Activated CD8-positive, alpha-beta T cell treated with anti-CD3 and anti-CD28 coated beads for 36 hours (primary cell): ENCODE results near the gene PILRB. TPM values are rescaled to one million over a fixed set of nuclear protein-coding genes. Genes with fewer than 3 reads are reported as not detected.
"Not testable (repeated sequence)": the region's sequence is repeated elsewhere in the genome, so short reads cannot be mapped to it uniquely, and the experiment has no call there.

Source experiments
- ATAC-seq: fragments of 200-7000 bp; cut with Tn5 transposase; one replicate; pipeline ENCODE4 v1.10.0; 2021; ENCODE audit warnings: mild to moderate bottlenecking, moderate library complexity
- CTCF ChIA-PET: fragments of 350-600 bp; sonication (Branson Sonifier 250); formaldehyde crosslinking; loops from one replicate; lab custom pipeline; 2021; ENCODE audit warnings: antibody characterized with exemption; lab: Charles Lee
- POLR2A ChIA-PET: fragments of 350-600 bp; sonication (Branson Sonifier 250); formaldehyde crosslinking; loops from one replicate; lab custom pipeline; 2021; ENCODE audit warnings: antibody characterized with exemption; lab: Charles Lee
- DNase-seq: peaks from one replicate; pipeline ENCODE4 v3.0.0-alpha.2; 2020
- H3K27ac Mint-ChIP-seq: one replicate; pipeline ENCODE4 v1.8.0; 2021; ENCODE audit warnings: mild to moderate bottlenecking, mixed read lengths
- H3K27me3 Mint-ChIP-seq: one replicate; pipeline ENCODE4 v1.8.0; 2021; ENCODE audit warnings: mixed read lengths
- H3K36me3 Mint-ChIP-seq: one replicate; pipeline ENCODE4 v1.8.0; 2021; ENCODE audit warnings: low read depth, mixed read lengths
- H3K4me1 Mint-ChIP-seq: one replicate; pipeline ENCODE4 v1.8.0; 2021; ENCODE audit warnings: low read depth, mixed read lengths
- H3K4me3 Mint-ChIP-seq: one replicate; pipeline ENCODE4 v1.8.0; 2021; ENCODE audit warnings: mild to moderate bottlenecking, moderate library complexity, mixed read lengths
- H3K9me3 Mint-ChIP-seq: one replicate; pipeline ENCODE4 v1.8.0; 2021; ENCODE audit warnings: mixed read lengths
- intact Hi-C: fragments of 100-400 bp; cut with micrococcal nuclease; formaldehyde crosslinking; loops from one replicate; pipeline ENCODE4 v1.10.0; 2022
- total RNA-seq, 2 experiments: library from RNA; stranded (reverse); gene quantifications; one replicate each; pipeline ENCODE4 v1.2.3, GENCODE V29; 2021
- TF ChIP-seq, protein P1 (sequence below): fragments of 200-600 bp; IDR thresholded peaks from one replicate; pipeline ENCODE4 v1.8.0; 2022; ENCODE audit warnings: antibody characterized with exemption, mild to moderate bottlenecking

The PILRB gene
- total RNA-seq, 2 experiments from 2014 or later: 43.7 to 46.8 TPM

DNA sequence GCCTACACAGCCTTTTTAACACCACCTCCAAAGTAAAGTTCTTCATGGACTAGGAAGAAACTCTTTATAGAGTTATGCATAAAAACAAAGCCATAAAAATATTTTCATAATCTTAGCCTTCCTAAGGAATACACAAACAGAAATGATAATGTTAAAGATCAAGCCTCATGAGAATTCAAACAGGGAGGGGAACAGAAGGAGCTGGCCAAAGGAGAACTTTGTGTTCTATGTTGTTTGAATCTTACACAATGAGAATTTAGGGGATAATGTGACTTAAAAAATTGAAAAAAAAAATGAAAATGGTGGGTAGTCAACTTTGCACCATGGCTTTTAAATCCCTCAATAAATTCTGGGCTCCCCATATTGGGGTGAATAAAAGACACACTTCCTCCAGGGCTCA, 9.1 kb upstream of the PILRB start:
- no peaks in the 10 kb centered on the region for H3K9me3 Mint-ChIP-seq
- no peak for DNase-seq
- intact Hi-C loops: no loop called here
- H3K27ac Mint-ChIP-seq: peak overlapping the region; percentile 28
- ATAC-seq: no peak
- H3K36me3 Mint-ChIP-seq: peaks cover 57% of the 10 kb centered on the region
- ChIA-PET CTCF (no interaction called here), POLR2A (no interaction called here)
- H3K4me3 Mint-ChIP-seq: no peak overlapping the region
- TF ChIP-seq, protein P1, sequence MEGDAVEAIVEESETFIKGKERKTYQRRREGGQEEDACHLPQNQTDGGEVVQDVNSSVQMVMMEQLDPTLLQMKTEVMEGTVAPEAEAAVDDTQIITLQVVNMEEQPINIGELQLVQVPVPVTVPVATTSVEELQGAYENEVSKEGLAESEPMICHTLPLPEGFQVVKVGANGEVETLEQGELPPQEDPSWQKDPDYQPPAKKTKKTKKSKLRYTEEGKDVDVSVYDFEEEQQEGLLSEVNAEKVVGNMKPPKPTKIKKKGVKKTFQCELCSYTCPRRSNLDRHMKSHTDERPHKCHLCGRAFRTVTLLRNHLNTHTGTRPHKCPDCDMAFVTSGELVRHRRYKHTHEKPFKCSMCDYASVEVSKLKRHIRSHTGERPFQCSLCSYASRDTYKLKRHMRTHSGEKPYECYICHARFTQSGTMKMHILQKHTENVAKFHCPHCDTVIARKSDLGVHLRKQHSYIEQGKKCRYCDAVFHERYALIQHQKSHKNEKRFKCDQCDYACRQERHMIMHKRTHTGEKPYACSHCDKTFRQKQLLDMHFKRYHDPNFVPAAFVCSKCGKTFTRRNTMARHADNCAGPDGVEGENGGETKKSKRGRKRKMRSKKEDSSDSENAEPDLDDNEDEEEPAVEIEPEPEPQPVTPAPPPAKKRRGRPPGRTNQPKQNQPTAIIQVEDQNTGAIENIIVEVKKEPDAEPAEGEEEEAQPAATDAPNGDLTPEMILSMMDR: no peak
- H3K27me3 Mint-ChIP-seq: no peaks in the 10 kb centered on the region
- peaks cover 57% of the 10 kb centered on the region for H3K4me1 Mint-ChIP-seq

DNA sequence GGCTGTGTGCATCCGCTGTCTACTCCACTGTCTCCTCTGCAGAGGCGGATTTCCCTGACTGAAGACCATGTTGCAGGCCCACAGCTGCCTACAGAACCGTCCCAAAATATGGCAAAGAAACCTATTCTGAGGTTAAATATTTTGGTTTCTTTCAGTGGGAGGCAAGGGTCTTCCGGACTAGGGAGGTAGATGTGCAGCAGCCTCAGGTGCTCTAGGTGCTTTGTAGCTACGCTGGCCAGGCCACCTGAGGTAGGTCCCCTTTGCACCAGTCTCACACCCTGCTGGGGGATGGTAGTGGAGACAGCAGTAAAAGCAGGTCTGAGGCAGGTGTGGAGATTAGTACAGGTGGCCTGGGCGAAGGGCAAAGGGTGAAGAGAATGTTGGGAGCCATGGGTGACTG, 8.2 kb upstream of the PILRB start:
- CTCF ChIA-PET: no interaction called here
- no peak for DNase-seq
- Mint-ChIP-seq H3K27ac (no peak overlapping the region), H3K36me3 (peaks cover 58% of the 10 kb centered on the region), H3K27me3 (no peaks in the 10 kb centered on the region), H3K9me3 (no peaks in the 10 kb centered on the region), H3K4me1 (peaks cover 52% of the 10 kb centered on the region), H3K4me3 (no peak overlapping the region)
- POLR2A ChIA-PET: no interaction called here
- intact Hi-C loops: no loop called here
- no peak for ATAC-seq
- TF ChIP-seq, protein P1: no peak

DNA sequence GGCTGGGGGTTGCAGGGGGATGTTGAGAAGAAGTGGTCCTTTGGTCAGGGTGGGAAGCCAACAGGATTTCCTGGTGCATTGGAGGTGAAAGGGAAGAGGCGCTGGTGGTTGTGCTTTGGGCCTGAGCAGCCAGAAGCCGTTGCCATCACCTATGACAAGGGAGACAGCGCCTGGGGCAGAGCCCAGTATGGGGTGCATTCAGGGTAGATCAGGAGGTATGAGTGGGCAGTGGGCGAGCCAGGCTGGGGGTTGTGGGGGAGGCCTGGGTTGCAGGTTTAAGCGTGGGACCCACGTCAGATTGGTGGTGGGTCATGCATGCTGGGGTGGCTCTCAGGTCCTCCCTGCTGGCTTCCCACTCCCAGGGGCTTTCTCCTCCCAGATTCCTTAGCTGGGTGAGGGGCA, 6.3 kb upstream of the PILRB start:
- H3K27ac Mint-ChIP-seq: peak overlapping the region; percentile 84
- TF ChIP-seq, protein P1: no peak
- no peaks in the 10 kb centered on the region for H3K9me3 Mint-ChIP-seq
- peak; percentile 45 for DNase-seq
- H3K4me1 Mint-ChIP-seq: peaks cover 43% of the 10 kb centered on the region
- CTCF ChIA-PET: interaction anchor here (1.7 kb wide), 1 partner anchor 56 kb away, joined by 6 read pairs; no protein-coding TSS in a partner anchor
- intact Hi-C loops: no loop called here
- H3K27me3 Mint-ChIP-seq: no peaks in the 10 kb centered on the region
- H3K36me3 Mint-ChIP-seq: peaks cover 62% of the 10 kb centered on the region
- POLR2A ChIA-PET: interaction anchor here (4.3 kb wide), 1 partner anchor 14 kb away, joined by 26 read pairs; no protein-coding TSS in a partner anchor
- peak overlapping the region; percentile 15 for H3K4me3 Mint-ChIP-seq
- ATAC-seq: peak; percentile 19

DNA sequence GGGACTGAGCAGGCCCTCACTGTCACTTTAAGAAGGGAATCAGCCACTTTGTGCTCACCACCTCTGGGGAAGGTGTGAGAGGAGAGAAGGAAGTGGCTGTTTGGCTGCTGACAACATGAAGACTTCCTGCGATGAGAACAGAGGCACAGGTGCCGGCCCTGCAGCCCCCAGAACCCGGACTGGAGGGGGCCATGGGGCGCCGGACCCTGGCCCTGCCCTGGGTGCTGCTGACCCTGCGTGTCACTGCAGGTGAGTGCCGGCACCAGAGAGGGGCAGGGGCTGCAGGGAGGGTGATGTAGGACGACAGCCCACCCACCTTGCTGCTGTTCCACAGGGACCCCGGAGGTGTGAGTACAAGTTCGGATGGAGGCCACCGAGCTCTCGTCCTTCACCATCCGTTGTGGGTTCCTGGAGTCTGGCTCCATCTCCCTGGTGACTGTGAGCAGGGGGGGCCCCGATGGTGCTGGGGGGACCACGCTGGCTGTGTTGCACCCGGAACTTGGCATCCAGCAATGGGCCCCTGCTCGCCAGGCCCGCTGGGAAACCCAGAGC, 5.6 kb upstream of the PILRB start:
- H3K27me3 Mint-ChIP-seq, intact Hi-C loops, DNase-seq, H3K9me3 Mint-ChIP-seq: not testable (repeated sequence)
- H3K4me3 Mint-ChIP-seq: peak overlapping the region; percentile 33
- H3K36me3 Mint-ChIP-seq: peaks cover 57% of the 10 kb centered on the region
- ATAC-seq: peak; percentile 73
- CTCF ChIA-PET: interaction anchor here (1.0 to 1.7 kb wide), 2 partner anchors 8 to 55 kb away, joined by 4 to 6 read pairs; no protein-coding TSS in a partner anchor
- POLR2A ChIA-PET: interaction anchor here (0.5 to 4.3 kb wide), 3 partner anchors 13 to 276 kb away, joined by 3 to 26 read pairs (median 3); no protein-coding TSS in a partner anchor
- peaks cover 39% of the 10 kb centered on the region for H3K4me1 Mint-ChIP-seq
- H3K27ac Mint-ChIP-seq: peak overlapping the region; percentile 89

DNA sequence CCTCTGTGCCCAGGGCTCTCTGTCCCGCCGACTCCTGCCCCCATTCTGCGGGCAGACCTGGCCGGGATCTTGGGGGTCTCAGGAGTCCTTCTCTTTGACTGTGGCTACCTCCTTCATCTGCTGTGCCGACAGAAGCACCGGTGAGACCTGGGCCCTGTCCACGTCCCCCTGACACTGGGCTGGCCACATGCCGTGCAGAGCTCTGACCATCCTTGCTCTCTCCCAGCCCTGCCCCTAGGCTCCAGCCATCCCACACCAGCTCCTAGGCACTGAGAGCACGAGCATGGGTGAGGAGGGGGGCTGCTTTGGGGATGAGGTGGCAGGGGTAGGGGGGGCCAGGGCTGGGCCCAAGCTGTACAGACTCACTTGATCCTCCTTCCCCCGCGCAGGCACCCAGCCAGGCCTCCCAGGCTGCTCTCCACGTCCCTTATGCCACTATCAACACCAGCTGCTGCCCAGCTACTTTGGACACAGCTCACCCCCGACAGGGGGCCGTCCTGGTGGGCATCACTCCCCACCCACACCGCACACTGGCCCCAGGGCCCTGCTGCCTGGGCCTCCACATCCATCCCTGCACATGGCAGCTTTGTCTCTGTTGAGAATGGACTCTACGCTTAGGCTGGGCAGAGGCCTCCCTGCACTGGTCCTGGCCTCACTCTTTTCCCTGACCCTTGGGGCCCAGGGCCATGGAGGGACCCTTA, 4.8 kb upstream of the PILRB start:
- CTCF ChIA-PET: interaction anchor here (1.0 to 1.7 kb wide), 2 partner anchors 8 to 55 kb away, joined by 4 to 6 read pairs; no protein-coding TSS in a partner anchor

More for the DNA sequence above, 4.8 kb upstream of the PILRB start:
- peak overlapping the region; percentile 89 for H3K27ac Mint-ChIP-seq
- intact Hi-C loops: no loop called here
- H3K4me3 Mint-ChIP-seq: peak overlapping the region; percentile 36
- H3K9me3 Mint-ChIP-seq: no peaks in the 10 kb centered on the region
- ATAC-seq (peak; percentile 3), DNase-seq (no peak)
- TF ChIP-seq, protein P1: no peak
- peaks cover 55% of the 10 kb centered on the region for H3K36me3 Mint-ChIP-seq
- H3K27me3 Mint-ChIP-seq: no peaks in the 10 kb centered on the region
- H3K4me1 Mint-ChIP-seq: peaks cover 37% of the 10 kb centered on the region
- POLR2A ChIA-PET: interaction anchor here (0.5 to 4.3 kb wide), 4 partner anchors 12 to 277 kb away, joined by 3 to 26 read pairs (median 3); no protein-coding TSS in a partner anchor
